Epithelial cell of proximal tubule (primary cell): Measurements from ENCODE around the gene NSRP1. TPM values are rescaled to one million over a fixed set of nuclear protein-coding genes. Genes with fewer than 3 reads are reported as not detected.
"Not testable (repeated sequence)": the region's sequence is repeated elsewhere in the genome, so short reads cannot be mapped to it uniquely, and the experiment has no call there.

Source experiments
- DNase-seq: peaks from one replicate; pipeline ENCODE4 v3.0.0-alpha.2; 2011; ENCODE audit warnings: low read depth
- H3K4me3 ChIP-seq: 2 replicates; pipeline ENCODE4 v1.5.1; 2011; ENCODE audit warnings: low read depth, mild to moderate bottlenecking, low read length
- CTCF ChIP-seq: conservative IDR thresholded peaks from 2 replicates; pipeline ENCODE4 v1.5.1; 2012; ENCODE audit warnings: low read depth, mild to moderate bottlenecking, low read length
- total RNA-seq: library from RNA; depleted of rRNA; stranded (reverse); fragments of >200 nt; gene quantifications from 2 replicates; pipeline ENCODE4 v1.2.3, GENCODE V29; 2015

NSRP1 gene
- total RNA-seq = 6.9 and 7.0 TPM in 2 replicates

DNA sequence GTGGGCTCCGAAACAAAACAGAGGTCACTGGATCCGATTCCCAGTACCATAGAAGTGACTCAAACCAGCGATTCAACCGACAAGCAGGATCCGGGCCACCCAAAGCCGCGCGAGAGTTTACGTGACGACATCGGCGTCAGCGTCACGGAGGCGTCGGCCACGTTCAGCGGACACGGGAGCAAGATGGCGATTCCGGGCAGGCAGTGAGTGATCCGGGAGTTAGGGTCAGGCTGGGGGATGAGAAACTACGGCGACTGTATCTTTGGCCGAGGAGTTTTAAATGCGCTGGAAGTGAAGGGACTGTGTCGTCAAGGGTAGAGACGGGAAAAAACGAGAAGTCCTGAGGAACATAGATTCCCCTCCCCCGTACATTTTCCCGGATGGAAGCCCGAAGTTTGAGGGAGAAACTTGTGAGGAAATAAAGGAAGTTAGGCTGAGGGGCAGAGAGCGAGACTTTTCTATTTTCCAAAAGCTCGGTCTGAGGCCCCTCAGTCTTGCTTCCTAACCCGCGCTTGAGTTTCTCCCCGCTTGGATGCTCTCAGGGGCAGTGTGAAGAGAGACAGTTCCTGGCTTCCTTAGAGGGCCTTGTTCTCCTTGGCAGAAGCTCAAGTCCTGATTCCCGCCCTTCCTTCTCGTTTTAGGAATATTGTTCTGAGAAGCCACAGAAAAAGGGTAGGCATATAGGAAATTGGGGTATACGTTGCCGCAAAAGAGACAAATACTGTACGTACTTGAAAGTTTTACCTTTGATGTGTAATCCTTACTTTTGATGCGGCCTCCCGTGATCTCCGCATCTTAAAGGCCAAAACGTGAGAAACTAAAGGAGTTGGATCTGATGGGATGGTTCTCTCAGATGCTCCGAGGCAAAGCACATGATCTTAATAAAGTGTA, at the start of gene NSRP1:
Gene NSRP1, plus strand, starts transcription at position 156 of the 891 bp plus-strand sequence. Its CDS starts 28 bp downstream, at position 184.
- peak within 1 kb of the TSS; percentile 86 for H3K4me3 ChIP-seq
- DNase-seq = peak; percentile 60
- no peak for TF ChIP-seq CTCF

DNA sequence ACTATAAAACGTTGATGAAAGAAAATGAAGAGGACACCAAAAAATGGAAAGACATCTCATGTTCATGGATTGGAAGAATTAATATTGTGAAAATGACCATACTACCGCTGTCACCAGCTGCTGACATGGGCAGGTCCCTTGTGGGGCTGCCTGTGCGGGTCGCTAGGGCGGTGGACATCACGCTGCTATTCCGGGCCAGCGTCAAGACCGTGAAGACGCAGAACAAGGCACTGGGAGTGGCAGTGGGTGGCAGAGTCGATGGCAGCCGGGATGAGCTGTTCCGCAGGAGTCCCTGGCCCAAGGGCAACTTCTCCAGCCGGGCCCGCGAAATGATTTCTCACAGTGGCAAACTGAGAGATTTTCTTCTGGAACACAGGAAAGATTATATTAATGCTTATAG, 48.2 kb upstream of the NSRP1 start:
- no peak for TF ChIP-seq CTCF
- DNase-seq = no peak
- H3K4me3 ChIP-seq = no peak overlapping the region

GRCh38 chr17:30074254-30074653, 42.4 kb upstream of the NSRP1 start:
- H3K4me3 ChIP-seq = no peak overlapping the region
- no peak for DNase-seq
- TF ChIP-seq CTCF = no peak

GRCh38 chr17:30074730-30075129, 41.9 kb upstream of the NSRP1 start:
- DNase-seq = no peak
- no peak overlapping the region for H3K4me3 ChIP-seq
- TF ChIP-seq CTCF = no peak

- no peak for DNase-seq
- H3K4me3 ChIP-seq = no peak overlapping the region
- TF ChIP-seq CTCF = no peak
These were observed 33.8 kb upstream of the NSRP1 start for GRCh38 chr17:30082773-30083172.

DNA sequence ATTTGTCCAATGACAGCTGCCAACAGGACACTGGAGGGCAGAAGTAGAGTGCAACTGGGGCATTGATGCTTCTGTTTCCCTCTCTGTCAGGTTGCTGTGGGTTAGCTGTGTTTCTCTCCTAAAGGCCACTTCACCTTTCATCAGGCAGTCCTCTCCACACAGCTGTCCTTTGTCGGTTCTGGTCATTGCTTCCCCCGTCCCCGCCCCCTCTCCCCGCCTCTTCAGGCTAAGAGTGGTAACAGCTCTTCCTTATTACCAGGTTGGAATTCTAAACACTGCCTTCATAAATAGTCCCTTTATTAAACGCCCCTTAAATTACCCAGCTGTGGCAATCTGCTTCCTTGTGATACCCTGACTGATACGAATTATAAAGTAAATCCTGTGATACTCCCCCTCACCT, 31.8 kb upstream of the NSRP1 start:
- TF ChIP-seq CTCF = no peak
- no peak for DNase-seq
- no peak overlapping the region for H3K4me3 ChIP-seq

DNA sequence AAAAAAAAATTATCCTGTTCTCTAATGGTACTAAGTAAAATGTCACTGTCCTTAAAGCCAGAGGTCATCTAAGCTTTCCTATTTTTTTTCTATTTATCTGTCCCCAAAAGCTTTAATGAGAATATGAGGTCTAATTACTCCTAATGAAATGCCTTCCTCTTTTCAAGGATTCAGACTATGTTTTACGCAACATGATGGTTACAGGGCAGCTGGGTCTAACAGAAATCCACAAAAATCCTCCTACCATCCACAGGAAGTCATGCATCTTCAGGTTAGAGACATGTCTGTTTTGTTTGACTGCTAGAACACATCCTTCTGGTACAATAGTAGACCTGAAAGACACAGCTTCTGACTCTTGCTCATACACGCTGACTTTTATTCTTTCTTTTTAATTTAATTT, 29.7 kb upstream of the NSRP1 start:
- TF ChIP-seq CTCF = no peak
- no peak for DNase-seq
- no peak overlapping the region for H3K4me3 ChIP-seq

- H3K4me3 ChIP-seq, DNase-seq: not testable (repeated sequence)
These were observed 29.2 kb upstream of the NSRP1 start for GRCh38 chr17:30087431-30087830.
